Measurements from ENCODE around the gene S100B. TPM values are rescaled to one million over a fixed set of nuclear protein-coding genes. Genes with fewer than 3 reads are reported as not detected.

S100B gene
- total and polyA plus RNA-seq, 2 of the 8 experiments (the other 6 are each of a cell fraction or from before 2014, with no cell fraction given), result 0.36 to 0.69 TPM

DNA sequence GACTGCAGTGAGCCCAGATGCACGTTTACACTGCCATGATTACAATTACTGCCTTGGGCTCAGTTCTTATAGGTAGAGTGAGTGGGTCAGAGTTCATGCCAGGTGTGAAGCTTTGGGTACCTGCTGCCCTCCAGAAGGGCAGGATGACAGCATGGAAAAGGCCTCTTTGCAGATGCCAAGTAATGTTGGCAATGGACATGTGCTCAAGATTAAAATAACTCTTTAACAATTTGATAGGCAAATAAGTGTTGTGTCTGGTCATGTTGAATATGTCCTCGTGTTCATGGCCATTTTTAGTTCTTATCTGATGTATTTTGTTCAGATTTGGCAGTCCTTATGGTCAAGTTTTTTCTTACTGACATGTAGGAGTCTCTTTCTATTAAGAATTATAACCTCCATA, 34.8 kb downstream of the S100B start (continued):
- TF ChIP-seq SP1 (IDR thresholded peaks at IDR 0.05; ENCODE audit: low read depth, low read length) (no peak), CHD1 (IDR thresholded peaks at IDR 0.05; ENCODE audit: low read depth, low read length) (no peak), TBP (IDR thresholded peaks at IDR 0.05; ENCODE audit: low read depth, low read length) (no peak), CHD2 (IDR thresholded peaks at IDR 0.05; ENCODE audit: low read length) (no peak)

Measured in H1 (cell line).